ENCODE data around the gene HOPX.

DNA sequence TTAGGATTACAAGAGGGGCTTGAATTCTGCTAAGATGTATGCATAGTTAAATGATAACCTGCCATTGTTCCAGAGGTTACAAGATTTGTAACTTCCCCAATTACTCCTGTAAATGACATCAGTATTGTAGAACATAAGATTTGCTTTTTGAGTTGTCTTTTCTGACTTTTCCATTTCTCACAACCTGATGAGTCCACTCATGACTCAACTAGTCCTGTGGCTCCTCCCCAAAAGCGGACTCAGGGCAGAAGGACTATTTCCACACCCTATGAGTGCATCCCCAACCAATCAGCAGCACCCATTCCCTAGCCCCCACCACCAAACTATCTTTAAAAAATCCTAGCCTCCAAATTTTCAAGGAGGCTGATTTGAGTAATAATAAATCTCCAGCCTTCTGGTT is 54.7 kb downstream of the HOPX start:
- TF ChIP-seq, protein P1, sequence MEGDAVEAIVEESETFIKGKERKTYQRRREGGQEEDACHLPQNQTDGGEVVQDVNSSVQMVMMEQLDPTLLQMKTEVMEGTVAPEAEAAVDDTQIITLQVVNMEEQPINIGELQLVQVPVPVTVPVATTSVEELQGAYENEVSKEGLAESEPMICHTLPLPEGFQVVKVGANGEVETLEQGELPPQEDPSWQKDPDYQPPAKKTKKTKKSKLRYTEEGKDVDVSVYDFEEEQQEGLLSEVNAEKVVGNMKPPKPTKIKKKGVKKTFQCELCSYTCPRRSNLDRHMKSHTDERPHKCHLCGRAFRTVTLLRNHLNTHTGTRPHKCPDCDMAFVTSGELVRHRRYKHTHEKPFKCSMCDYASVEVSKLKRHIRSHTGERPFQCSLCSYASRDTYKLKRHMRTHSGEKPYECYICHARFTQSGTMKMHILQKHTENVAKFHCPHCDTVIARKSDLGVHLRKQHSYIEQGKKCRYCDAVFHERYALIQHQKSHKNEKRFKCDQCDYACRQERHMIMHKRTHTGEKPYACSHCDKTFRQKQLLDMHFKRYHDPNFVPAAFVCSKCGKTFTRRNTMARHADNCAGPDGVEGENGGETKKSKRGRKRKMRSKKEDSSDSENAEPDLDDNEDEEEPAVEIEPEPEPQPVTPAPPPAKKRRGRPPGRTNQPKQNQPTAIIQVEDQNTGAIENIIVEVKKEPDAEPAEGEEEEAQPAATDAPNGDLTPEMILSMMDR (IDR thresholded peaks at IDR 0.05): no peak
- no peak for TF ChIP-seq POLR2A (IDR thresholded peaks at IDR 0.05)
